IMR-90 (cell line): ENCODE data around the gene HHLA2. TPM values are rescaled to one million over a fixed set of nuclear protein-coding genes. Genes with fewer than 3 reads are reported as not detected.

Experiments used
- ATAC-seq: fragments of 200-7000 bp; cut with Tn5 transposase; 2 replicates; pipeline ENCODE4 v1.9.1; 2020; ENCODE audit warnings: low read depth, mild to moderate bottlenecking, moderate library complexity
- BruUV-seq: library from RNA; stranded (reverse); fragments of 400-500 nt; replicated peaks from 2 replicates; lab custom pipeline; 2021; lab: Mats Ljungman, UMichigan
- CTCF ChIA-PET: fragments of 300-600 bp; formaldehyde crosslinking; extraction: SDS; loops from one replicate; lab custom pipeline; 2021; ENCODE audit warnings: antibody characterized with exemption; lab: Yijun Ruan, JAX
- POLR2A ChIA-PET: fragments of 300-600 bp; sonication (Branson Sonifier 250); formaldehyde crosslinking; loops from one replicate; lab custom pipeline; 2022; ENCODE audit warnings: antibody characterized with exemption; ENCODE audit not compliant: unreplicated experiment; lab: Charles Lee
- DNase-seq: peaks from one replicate; pipeline ENCODE4 v3.0.0; 2013
- H2AFZ ChIP-seq: replicated peaks from 2 replicates; pipeline ENCODE3; 2013; ENCODE audit warnings: low read length, mild to moderate bottlenecking; ENCODE audit not compliant: poor library complexity
- H2AK5ac ChIP-seq: 2 replicates; pipeline ENCODE4 v1.6.1; 2013; ENCODE audit warnings: low read depth, low read length, inconsistent platforms
- H2AK9ac ChIP-seq: replicated peaks from 2 replicates; pipeline ENCODE3; 2013; ENCODE audit warnings: mild to moderate bottlenecking, low read depth, low read length, moderate library complexity; ENCODE audit not compliant: poor library complexity
- H2BK120ac ChIP-seq: 2 replicates; pipeline ENCODE4 v1.6.1; 2013; ENCODE audit warnings: low read depth, low read length, inconsistent platforms
- H2BK15ac ChIP-seq: 3 replicates; pipeline ENCODE4 v1.6.1; 2013; ENCODE audit warnings: low read depth, low read length, inconsistent platforms
- H2BK20ac ChIP-seq: 2 replicates; pipeline ENCODE4 v1.6.1; 2013; ENCODE audit warnings: low read depth, mild to moderate bottlenecking, inconsistent platforms, low read length, moderate library complexity
- H2BK5ac ChIP-seq: 2 replicates; pipeline ENCODE4 v1.6.1; 2013; ENCODE audit warnings: mild to moderate bottlenecking, low read depth, low read length, inconsistent platforms; ENCODE audit not compliant: poor library complexity, severe bottlenecking
- H3K14ac ChIP-seq: replicated peaks from 2 replicates; pipeline ENCODE4 v1.6.1; 2013; ENCODE audit warnings: low read depth, low read length, inconsistent platforms
- H3K18ac ChIP-seq: 2 replicates; pipeline ENCODE4 v1.6.1; 2013; ENCODE audit warnings: low read depth, low read length, control low read depth
- H3K23ac ChIP-seq: 2 replicates; pipeline ENCODE4 v1.6.1; 2013; ENCODE audit warnings: low read depth, low read length, inconsistent platforms
- H3K27ac ChIP-seq: 2 replicates; pipeline ENCODE4 v1.5.1; 2013; ENCODE audit warnings: mild to moderate bottlenecking, control low read depth, low read length; ENCODE audit not compliant: insufficient read depth
- H3K27me3 ChIP-seq: 2 replicates; pipeline ENCODE4 v1.6.1; 2013; ENCODE audit warnings: low read length; ENCODE audit not compliant: control insufficient read depth, insufficient read depth
- H3K36me3 ChIP-seq: 2 replicates; pipeline ENCODE4 v1.6.1; 2013; ENCODE audit warnings: low read length, mixed read lengths; ENCODE audit not compliant: control insufficient read depth, insufficient read depth
- H3K4ac ChIP-seq: 2 replicates; pipeline ENCODE4 v1.6.1; 2013; ENCODE audit warnings: low read depth, low read length, inconsistent platforms
- H3K4me1 ChIP-seq: 2 replicates; pipeline ENCODE4 v1.6.1; 2013; ENCODE audit warnings: low read length, mixed read lengths; ENCODE audit not compliant: control insufficient read depth, insufficient read depth
- H3K4me2 ChIP-seq: 2 replicates; pipeline ENCODE4 v1.6.1; 2013; ENCODE audit warnings: low read depth, mild to moderate bottlenecking, control low read depth, low read length, moderate library complexity
- H3K4me3 ChIP-seq: 2 replicates; pipeline ENCODE4 v1.5.1; 2013; ENCODE audit warnings: low read depth, mild to moderate bottlenecking, control low read depth, low read length, moderate library complexity; ENCODE audit not compliant: insufficient read depth
- H3K56ac ChIP-seq: 2 replicates; pipeline ENCODE4 v1.6.1; 2013; ENCODE audit warnings: low read length, inconsistent platforms; ENCODE audit not compliant: insufficient read depth; ENCODE audit errors: extremely low read depth
- H3K79me1 ChIP-seq, 2 experiments: 2 replicates each; pipeline ENCODE4 v1.6.1; 2013; ENCODE audit warnings: low read length in 2 of 2, inconsistent platforms in 1 of 2, low read depth in 1 of 2
- H3K9ac ChIP-seq: 2 replicates; pipeline ENCODE4 v1.6.1; 2013; ENCODE audit warnings: low read depth, low read length, control low read depth
- H3K9me1 ChIP-seq: 2 replicates; pipeline ENCODE4 v1.6.1; 2013; ENCODE audit warnings: low read length, inconsistent platforms; ENCODE audit not compliant: insufficient read depth
- H3K9me3 ChIP-seq: 2 replicates; pipeline ENCODE4 v1.6.1; 2013; ENCODE audit warnings: low read length; ENCODE audit not compliant: control insufficient read depth, insufficient read depth
- H4K20me1 ChIP-seq: 2 replicates; pipeline ENCODE4 v1.6.1; 2013; ENCODE audit warnings: low read length, inconsistent platforms; ENCODE audit not compliant: insufficient read depth
- H4K5ac ChIP-seq: 2 replicates; pipeline ENCODE4 v1.6.1; 2013; ENCODE audit warnings: mild to moderate bottlenecking, low read depth, low read length, control low read depth
- H4K8ac ChIP-seq, 2 experiments: 2 replicates each; pipeline ENCODE4 v1.6.1; 2013; ENCODE audit warnings: low read depth in 2 of 2, low read length in 2 of 2, control low read depth in 1 of 2, inconsistent platforms in 1 of 2
- H4K91ac ChIP-seq: 2 replicates; pipeline ENCODE4 v1.6.1; 2013; ENCODE audit warnings: low read depth, low read length, inconsistent platforms; ENCODE audit not compliant: insufficient read depth
- BHLHE40 ChIP-seq: fragments of 150-350 bp; IDR thresholded peaks from 2 replicates; pipeline ENCODE4 v1.6.1; 2016; ENCODE audit warnings: mild to moderate bottlenecking, low read depth, low read length
- CHD1 ChIP-seq: IDR thresholded peaks from 2 replicates; pipeline ENCODE4 v1.6.1; 2012; ENCODE audit warnings: low read depth, low read length, improper control_type of control experiment
- FOS ChIP-seq: fragments of 150-350 bp; IDR thresholded peaks from 2 replicates; pipeline ENCODE4 v1.6.1; 2016; ENCODE audit warnings: low read depth, low read length
- NFE2L2 ChIP-seq: fragments of 150-350 bp; IDR thresholded peaks from 2 replicates; pipeline ENCODE4 v1.6.1; 2016; ENCODE audit warnings: low read depth, mild to moderate bottlenecking, low read length
- dilution Hi-C: fragments of 300-500 bp; cut with HindIII; formaldehyde crosslinking; loops from one replicate; pipeline ENCODE4 v1.14.3; 2018; ENCODE audit warnings: low sequenced_read_pairs; ENCODE audit not compliant: unreplicated experiment
- in situ Hi-C: fragments of 300-500 bp; cut with MboI; formaldehyde crosslinking; loops from 3 replicates; pipeline ENCODE4 v1.14.3; 2019; ENCODE audit warnings: low sequenced_read_pairs, inconsistent platforms, mixed read lengths
- intact Hi-C: fragments of 100-400 bp; cut with micrococcal nuclease; formaldehyde crosslinking; loops from 2 replicates; pipeline ENCODE4 v1.10.0; 2022
- polyA plus RNA-seq, 3 experiments: library from polyadenylated mRNA; depleted of rRNA; stranded (reverse); fragments of >200 nt; gene quantifications; 2 replicates each; pipeline ENCODE4 v1.2.3, GENCODE V29; 2012; ENCODE audit warnings: low replicate concordance in 1 of 3
- total RNA-seq: library from RNA; depleted of rRNA; stranded (reverse); fragments of >200 nt; gene quantifications from 2 replicates; pipeline ENCODE4 v1.2.3, GENCODE V29; 2012
- TF ChIP-seq, protein P1 (sequence below): fragments of 150-350 bp; IDR thresholded peaks from 2 replicates; pipeline ENCODE4 v1.6.1; 2017; ENCODE audit warnings: mild to moderate bottlenecking, antibody characterized with exemption, low read length, low read depth

HHLA2 gene
- total and polyA plus RNA-seq, 2 of the 4 experiments (the other 2 are of a cell fraction), result not detected

DNA sequence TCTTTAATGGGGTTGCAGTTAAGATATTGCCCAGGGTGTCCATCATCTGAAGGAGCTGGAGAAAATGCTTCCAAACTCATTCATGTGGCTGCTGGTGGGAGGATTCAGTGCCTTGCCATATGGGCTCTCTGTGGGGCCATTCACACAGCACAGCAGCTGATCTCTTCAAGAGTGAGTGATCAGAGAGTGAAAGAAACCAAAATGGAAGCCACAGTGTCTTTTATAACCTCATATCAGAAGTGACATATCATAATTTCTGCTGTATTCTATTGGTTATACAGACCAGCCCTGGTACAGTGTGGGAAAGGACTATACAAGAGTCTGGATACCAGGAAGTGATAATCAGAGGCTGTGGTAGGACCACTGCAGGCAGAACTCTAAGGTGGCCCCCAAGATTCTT is 33.6 kb downstream of the HHLA2 start:
- Histone ChIP-seq H2BK20ac (no peak overlapping the region), H3K9me3 (no peaks in the 10 kb centered on the region), H3K4me3 (no peak overlapping the region), H3K79me1 (no peaks in the 10 kb centered on the region), H4K8ac (no peak overlapping the region), H2BK5ac (no peak overlapping the region), H3K23ac (no peak overlapping the region), H3K9me1 (no peaks in the 10 kb centered on the region), H3K4me2 (no peak overlapping the region), H4K91ac (no peak overlapping the region), H3K27ac (no peak overlapping the region), H3K4me1 (no peaks in the 10 kb centered on the region), H3K9ac (no peak overlapping the region), H3K4ac (no peak overlapping the region), H3K56ac (no peak overlapping the region), H2BK120ac (no peak overlapping the region), H4K20me1 (no peaks in the 10 kb centered on the region), H2AK9ac (no peak overlapping the region), H3K18ac (no peak overlapping the region), H2AFZ (no peak overlapping the region), H2AK5ac (no peak overlapping the region), H2BK15ac (no peak overlapping the region), H4K5ac (no peak overlapping the region), H3K27me3 (no peaks in the 10 kb centered on the region; the same call in 1 of the 2 replicates), H3K36me3 (no peaks in the 10 kb centered on the region), H3K14ac (no peak overlapping the region)
- no TSS peak for BruUV-seq
- DNase-seq (no peak), ATAC-seq (no peak)
- no peak for TF ChIP-seq CHD1
- TF ChIP-seq NFE2L2, result no peak
- no peak for TF ChIP-seq FOS
- TF ChIP-seq BHLHE40, result no peak
- TF ChIP-seq, protein P1, sequence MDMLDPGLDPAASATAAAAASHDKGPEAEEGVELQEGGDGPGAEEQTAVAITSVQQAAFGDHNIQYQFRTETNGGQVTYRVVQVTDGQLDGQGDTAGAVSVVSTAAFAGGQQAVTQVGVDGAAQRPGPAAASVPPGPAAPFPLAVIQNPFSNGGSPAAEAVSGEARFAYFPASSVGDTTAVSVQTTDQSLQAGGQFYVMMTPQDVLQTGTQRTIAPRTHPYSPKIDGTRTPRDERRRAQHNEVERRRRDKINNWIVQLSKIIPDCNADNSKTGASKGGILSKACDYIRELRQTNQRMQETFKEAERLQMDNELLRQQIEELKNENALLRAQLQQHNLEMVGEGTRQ, result no peak
- intact Hi-C loops (no loop called here), dilution Hi-C loops (no loop called here), in situ Hi-C loops (no loop called here)
- ChIA-PET POLR2A (no interaction called here), CTCF (no interaction called here)
